GM12801 (cell line): ENCODE data around the gene SHANK1.

Experiments used
- TF ChIP-seq, protein P1 (sequence below): IDR thresholded peaks from one replicate; pipeline ENCODE4 v1.5.1; 2011; ENCODE audit warnings: control low read depth; ENCODE audit not compliant: insufficient read length; ENCODE audit errors: extremely low read depth

Gene SHANK1

DNA sequence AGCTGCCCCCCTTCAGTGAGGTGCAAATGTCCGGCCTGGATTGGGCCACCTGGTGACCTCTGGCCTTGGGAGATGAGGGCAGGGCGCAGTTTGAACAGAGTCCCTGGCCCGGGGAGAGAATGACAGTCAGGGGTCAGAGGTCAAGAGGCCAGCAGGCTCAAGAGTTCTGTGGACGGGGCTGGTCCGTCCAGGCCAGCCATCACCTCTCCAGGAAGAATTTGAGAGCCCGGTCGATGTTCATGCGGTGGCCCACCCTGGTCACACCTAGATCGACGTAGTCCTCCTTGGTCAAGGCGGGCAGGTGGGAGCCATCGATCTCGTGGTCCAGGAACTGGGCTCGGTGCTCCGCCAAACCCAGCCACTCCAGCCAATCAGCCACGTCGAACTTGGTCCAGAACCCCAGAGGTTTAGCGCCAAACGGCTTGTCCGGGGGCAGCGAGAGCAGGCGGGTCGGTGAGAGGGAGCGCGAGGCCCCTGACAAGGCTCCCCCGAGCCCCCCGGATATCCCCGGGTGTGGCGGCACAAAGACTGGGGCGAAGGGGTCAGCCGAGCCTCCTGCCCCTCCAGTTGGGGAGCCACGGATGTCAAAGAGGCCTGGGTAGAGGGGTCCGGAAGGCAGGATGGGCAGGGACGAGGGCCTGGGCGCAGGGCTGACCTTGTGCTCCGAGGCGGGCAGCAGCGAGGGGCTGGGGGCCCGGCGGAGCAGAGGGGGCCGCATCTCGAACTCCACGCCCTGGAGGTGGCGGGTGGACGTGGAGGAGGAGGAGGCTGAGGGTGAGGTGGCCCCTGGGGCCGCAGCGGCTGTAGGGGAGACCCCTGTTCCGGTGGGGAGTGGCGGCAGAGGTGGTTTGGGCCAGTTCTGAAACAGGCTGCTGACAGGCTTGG is 57.6 kb downstream of the SHANK1 start:
- TF ChIP-seq, protein P1, sequence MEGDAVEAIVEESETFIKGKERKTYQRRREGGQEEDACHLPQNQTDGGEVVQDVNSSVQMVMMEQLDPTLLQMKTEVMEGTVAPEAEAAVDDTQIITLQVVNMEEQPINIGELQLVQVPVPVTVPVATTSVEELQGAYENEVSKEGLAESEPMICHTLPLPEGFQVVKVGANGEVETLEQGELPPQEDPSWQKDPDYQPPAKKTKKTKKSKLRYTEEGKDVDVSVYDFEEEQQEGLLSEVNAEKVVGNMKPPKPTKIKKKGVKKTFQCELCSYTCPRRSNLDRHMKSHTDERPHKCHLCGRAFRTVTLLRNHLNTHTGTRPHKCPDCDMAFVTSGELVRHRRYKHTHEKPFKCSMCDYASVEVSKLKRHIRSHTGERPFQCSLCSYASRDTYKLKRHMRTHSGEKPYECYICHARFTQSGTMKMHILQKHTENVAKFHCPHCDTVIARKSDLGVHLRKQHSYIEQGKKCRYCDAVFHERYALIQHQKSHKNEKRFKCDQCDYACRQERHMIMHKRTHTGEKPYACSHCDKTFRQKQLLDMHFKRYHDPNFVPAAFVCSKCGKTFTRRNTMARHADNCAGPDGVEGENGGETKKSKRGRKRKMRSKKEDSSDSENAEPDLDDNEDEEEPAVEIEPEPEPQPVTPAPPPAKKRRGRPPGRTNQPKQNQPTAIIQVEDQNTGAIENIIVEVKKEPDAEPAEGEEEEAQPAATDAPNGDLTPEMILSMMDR = no peak

DNA sequence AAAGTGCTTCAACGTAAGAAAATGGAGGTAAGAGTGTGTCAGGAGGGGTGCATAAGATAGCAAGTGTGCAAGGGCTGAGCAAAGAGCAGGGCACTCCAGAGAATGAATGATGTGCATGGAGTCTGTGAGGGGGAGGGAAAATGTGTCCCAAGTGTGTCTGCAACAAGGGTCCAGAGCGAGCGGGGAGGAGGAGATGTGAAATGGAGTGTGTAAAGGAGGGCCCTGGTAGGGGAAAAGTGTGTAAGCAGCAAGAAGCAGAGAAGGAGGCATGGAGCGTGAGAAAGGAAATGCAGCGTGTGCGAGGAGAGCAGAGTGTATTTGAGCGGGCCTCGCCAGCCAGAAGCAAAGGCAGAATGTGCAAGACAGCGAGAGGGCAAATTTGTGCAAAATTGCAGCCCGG is 58.6 kb downstream of the SHANK1 start:
- TF ChIP-seq, protein P1 = no peak

DNA sequence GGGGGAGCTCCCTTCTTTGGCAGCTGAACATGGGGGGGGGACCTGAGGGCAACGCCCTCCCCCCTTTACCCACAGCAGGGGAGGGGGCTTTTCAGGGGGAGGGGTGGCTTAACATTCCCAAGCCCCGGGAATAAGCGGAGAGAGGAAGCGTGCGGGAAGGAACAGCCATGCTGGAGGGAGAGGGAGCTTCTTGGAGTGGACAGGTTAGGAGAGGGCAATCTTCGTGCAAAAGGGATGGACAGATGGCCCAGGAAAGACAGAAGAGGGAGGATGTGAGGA is 59.6 kb downstream of the SHANK1 start:
- TF ChIP-seq, protein P1 = no peak

DNA sequence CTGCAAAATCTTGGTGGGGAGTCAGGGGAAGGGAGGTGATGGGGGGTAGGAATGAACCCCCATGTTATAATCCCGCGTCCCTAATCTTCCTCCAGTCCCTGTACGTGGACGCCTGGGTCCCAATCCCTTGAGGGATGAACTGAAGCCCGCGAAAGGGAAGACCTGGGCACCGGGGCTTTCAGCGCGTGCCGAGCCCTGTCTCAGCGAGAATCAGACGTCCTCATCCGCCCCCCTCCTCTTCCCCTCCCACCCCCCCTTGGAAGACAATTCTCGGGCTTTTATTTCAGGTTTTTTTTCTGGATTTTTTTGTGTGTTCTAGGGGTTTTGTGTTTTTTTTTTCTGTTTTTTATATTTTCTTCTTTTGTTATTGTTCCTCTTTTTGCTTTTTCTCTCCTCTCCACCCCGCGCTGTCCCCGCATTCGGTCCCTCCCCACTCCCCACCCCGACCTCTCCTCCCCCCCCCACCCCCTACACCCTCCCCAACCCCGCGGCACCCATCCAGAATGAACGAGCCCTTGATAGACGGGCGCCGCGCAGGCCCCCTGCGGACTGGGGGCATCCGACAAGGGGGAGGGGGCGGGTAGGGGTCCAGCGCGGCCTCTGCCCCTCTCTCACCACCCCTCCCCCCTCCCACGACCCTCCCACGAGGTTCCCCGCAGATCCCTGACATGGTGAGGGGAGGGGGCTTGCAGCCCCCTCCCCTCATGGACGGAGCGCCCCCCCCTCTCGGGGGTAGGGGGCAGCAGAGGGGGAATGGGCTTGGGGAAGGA is 60.1 kb downstream of the SHANK1 start:
- TF ChIP-seq, protein P1 = no peak

DNA sequence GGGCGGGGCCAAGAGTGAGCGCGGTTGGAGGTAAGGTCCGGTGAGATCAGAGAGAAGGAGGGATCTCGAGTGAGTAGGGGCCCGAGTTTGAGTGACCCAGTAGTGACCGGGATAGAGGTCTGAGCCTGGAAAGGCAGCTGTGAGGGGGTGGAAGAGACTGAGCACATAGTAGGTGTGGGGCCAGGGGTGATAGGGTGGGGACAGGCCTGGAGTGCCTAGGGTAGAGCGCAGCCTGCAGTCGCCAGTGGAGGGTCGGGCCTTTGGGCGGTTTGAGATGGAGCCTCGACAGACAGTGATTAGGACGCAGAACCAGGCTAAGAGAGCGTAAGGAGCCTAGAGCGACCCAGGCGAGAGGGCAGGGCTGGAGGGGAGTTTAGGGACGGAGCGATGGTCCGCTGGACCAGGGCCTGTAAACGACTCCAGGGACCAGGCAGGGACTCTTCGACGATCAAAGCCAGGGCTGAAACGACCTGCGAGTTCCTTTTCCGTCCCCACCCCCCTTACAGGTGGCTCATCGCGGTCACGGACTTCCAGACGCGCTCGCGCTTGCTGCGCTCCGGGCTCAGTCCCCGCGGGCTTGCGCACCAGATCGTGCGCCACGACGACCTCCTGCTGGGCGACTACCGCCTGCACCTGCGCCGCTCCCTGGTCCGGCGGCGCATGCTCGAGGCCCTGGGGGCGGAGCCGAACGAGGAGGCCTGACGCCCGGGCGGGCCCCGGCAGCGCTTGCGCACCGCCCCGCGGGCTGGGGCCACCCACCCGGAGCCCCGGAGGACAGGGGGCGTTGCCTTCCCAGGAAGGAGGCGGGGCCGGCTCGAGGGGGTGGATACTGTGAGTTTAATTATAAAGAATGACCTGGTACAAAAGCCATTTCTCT is 60.9 kb downstream of the SHANK1 start:
- TF ChIP-seq, protein P1 = no peak

DNA sequence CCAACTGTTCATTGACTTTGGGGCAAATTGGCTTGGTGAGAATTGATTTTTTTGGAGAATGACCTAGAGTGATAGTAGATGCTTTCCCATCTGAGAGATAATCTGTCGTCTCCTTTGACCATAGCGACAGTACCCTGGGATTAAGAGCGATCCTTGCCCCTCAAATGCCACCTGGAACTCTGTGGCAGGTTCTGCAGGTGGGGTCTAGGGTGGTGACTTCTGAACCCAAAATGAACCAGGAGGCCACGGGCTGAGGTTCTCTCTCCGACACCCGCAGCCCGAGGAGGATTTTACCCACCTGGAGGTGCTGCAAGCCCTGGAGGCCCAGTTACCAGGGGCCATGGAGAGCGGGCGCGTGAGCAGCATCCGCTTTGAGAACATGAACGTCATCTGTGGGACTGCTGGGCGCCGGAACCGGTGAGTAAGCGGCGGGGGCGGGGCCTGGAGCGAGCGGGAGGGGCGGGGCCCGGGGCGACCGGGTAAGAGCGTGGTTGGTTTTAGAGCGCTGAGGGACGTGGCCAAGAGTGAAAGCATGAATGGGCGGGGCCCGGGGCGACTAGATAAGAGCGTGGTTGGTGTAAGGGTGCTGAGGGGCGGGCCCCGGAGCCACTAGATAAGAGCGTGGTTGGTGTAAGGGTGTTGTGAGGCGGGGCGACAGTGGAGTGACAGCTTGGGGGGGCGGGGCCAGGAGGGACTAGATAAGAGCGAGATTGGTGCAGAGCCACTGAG is 61.7 kb downstream of the SHANK1 start:
- TF ChIP-seq, protein P1 = no peak
